HG03442 (cell line): Measurements from ENCODE around the gene POTEI.
A peak's percentile ranks its signal among the peaks of the same experiment; 100 is the strongest.
"Not testable (repeated sequence)": the region's sequence is repeated elsewhere in the genome, so short reads cannot be mapped to it uniquely, and the experiment has no call there.

Source experiments
- ATAC-seq: cut with Tn5 transposase; IDR thresholded peaks from one replicate; pipeline ENCODE4 v1.9.1; 2021; ENCODE audit warnings: mild to moderate bottlenecking, moderate library complexity; ENCODE audit not compliant: unreplicated experiment

POTEI gene

DNA sequence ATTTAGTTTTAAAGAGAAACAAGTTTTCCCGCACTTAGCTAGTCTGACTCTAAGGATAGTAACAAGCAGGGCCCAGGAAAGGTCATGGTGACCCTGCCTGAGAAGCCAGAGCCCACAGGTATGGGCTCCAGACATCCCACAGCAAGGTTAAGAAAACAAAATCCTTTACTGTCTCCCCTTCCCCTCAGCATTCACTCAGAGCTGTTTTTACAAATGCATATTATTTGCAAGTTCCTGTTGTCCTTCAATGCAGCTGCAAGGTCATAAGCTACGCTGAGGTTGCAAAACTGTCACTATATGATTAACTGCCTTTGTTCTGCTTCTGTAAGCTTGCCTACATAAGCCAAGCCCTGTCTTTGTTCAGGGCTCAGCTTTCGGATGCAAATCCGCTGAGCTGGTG is 18.1 kb downstream of the POTEI start:
- not testable (repeated sequence) for ATAC-seq

DNA sequence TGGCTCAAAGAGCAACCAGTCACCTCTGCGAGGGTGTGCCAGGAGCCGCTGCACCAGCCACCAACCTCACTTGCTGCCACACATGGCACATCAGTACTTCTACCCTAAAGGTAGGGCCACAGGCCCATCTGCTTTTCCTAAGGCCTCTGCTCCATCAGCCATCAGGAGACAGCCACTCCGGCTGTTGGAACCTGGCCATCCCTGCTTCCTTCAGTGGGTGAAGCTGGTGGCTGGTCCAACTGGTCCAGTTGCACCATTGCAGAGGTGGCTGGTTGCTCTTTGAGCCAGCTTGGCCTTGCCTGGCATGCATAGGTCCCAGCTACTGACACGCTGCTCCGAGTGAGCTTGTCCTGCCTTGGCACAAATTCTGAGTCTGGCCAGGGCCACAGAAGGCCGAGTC is 53.7 kb downstream of the POTEI start:
- ATAC-seq, result not testable (repeated sequence)

DNA sequence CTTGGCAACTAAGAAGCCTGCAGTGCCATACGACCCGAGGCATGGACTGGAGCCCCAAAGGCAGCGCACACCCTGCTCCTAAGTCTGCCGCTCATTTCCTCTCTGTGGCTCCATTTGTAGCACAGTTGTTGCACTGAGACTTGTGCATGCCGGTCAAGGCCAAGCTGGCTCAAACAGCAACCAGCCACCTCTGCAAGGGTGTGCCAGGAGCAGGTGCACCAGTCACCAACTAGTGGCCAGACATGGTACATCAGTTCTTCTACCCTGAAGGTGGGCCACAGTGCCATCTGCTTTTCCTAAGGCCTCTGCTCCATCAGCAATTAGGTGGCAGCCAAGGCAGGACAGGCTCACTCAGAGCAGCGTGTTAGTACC is 54.4 kb downstream of the POTEI start:
- ATAC-seq, result not testable (repeated sequence)

DNA sequence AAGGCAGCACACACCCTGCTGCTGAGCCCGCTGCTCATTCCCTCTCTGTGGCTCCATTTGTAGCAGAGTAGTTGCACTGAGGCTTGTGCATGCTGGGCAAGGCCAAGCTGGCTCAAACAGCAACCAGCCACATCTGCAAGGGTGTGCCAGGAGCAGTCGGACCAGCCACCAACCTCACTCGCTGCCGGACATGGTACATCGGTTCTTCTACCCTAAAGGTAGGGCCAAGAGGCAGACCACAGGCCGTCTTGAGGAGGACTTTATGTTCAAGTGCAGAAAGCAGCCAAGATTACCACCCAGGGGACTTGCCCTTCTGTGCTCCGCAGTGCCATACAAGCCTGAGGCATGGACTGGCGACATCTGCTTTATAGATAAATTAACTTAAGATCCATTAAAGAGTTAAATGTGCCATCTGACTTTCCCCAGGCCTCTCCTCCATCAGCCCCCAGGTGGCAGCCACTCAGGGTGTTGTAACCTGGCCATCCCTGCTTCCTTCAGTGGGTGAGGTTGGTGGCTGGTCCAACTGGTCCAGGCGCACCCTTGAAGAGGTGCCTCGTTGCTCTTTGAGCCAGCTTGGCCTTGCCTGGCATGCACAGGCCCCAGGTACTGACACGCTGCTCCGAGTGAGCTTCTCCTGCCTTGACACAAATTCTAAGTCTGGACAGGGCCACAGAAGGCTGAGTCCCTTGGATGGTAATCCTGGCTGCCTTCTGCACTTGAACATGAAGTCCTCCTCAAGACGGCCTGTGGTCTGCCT is 55.0 kb downstream of the POTEI start:
- ATAC-seq, result not testable (repeated sequence)

DNA sequence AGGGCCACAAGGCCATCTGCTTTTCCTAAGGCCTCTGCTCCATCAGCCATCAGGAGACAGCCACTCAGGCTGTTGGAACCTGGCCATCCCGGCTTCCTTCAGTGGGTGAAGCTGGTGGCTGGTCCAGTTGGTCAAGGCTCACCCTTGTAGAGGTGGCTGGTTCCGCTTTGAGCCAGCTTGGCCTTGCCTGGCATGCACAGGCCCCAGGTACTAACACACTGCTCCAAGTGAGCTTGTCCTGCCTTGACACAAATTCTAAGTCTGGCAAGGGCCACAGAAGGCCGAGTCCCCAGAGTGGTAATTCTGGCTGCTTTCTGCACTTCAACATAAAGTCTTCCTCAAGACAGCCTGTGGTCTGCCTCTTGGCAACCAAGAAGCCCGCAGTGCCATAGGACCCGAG is 56.2 kb downstream of the POTEI start:
- not testable (repeated sequence) for ATAC-seq

DNA sequence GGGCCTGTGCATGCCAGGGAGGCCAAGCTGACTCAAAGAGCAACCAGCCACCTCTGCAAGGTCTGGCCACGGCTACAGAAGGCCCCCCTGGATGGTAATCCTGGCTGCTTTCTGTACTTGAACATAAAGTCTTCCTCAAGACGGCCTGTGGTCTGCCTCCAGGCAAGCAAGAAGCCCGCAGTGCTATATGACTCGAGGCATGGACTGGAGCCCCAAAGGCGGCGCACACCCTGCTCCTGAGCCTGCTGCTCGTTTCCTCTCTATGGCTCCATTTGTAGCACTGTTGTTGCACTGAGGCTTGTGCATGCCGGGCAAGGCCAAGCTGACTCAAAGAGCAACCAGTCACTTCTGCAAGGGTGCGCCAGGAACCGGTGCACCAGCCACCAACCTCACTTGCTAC is 57.3 kb downstream of the POTEI start:
- not testable (repeated sequence) for ATAC-seq

DNA sequence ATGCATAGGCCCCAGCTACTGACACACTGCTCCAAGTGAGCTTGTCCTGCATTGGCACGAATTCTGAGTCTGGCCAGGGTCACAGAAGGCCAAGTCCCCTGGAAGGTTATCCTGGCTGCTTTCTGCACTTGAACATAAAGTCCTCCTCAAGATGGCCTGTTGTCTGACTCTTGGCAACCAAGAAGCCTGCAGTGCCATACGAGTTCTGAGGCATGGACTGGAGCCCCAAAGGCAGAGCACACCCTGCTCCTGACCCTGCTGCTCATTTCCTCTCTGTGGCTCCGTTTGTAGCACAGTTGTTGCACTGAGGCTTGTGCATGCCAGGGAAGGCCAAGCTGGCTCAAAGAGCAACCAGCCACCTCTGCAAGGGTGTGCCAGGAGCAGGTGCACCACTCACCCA is 57.9 kb downstream of the POTEI start:
- ATAC-seq, result not testable (repeated sequence)

DNA sequence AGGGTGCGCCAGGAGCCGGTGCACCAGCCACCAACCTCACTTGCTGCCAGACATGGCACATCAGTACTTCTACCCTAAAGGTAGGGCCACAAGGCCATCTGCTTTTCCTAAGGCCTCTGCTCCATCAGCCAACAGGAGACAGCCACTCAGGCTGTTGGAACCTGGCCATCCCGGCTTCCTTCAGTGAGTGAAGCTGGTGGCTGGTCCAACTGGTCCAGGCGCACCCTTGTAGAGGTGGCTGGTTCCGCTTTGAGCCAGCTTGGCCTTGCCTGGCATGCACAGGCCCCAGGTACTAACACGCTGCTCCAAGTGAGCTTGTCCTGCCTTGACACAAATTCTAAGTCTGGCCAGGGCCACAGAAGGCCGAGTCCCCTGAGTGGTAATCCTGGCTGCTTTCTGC is 58.8 kb downstream of the POTEI start:
- ATAC-seq, result not testable (repeated sequence)

DNA sequence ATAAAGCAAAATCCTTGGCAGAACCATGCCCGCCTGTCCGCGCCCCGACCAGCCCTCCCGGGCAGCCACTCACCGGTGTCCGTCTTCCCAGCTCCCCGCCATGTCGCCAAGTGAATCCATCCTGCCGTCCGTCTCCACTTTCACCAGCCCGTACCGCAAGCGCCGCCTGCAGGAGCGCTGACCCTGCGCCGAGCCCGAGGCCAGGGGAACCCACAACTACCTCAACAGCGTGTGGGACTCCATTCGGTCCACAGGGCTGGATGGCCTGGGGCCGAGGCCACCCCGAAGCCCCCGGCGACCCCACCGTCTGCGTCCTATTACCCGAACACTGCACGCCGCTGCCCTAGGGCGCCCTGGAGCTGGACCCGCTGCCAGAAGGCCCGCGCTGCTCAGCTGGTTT is 81.5 kb downstream of the POTEI start:
- peak; percentile 57 for ATAC-seq

DNA sequence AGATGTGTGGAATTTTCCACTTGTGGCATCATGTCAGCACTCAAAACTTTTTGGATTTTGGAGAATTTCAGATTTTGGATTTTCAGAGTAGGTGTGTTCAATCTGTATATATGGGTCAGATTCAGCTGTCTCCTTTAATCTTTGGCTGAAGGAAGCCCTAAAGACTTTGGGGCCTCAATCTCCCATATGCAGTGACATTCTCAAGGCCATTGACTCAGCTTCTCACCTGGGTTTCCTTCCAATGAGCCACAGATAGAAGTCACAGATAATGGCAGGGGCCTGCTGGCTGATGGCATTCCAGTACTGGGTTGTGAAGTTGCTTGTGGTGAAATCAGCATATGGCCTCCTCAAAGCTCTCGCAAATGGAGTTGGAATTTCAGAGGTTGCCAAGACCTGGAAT is 90.3 kb downstream of the POTEI start:
- ATAC-seq, result not testable (repeated sequence)

DNA sequence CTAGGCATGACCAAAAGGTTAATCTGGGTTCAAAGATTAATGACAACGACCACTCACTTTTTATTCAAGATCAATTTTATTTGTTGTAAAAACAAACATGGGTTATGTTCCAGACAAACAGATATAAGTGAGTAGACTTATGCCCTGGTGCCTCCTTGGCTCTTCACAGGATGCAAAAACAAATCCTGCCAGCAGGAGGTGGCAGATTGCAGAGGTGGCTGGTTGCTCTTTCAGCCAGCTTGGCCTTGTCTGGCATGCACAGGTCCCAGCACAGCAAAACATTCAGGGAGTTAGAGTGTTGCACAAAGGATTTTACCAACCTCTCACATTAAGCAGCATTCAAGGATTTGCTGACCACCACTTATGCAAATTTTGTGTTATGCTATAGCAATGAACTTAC is 92.4 kb downstream of the POTEI start:
- ATAC-seq, result not testable (repeated sequence)
